ENCODE data around the gene MMP27. TPM values are rescaled to one million over a fixed set of nuclear protein-coding genes. Genes with fewer than 3 reads are reported as not detected.

Gene MMP27
- total RNA-seq, 1 experiment from 2014 or later, result not detected

- Mint-ChIP-seq H3K27me3 (ENCODE audit: low read depth) (peaks cover 4% of the 10 kb centered on the region), H3K36me3 (peaks cover 9% of the 10 kb centered on the region), H3K4me3 (no peak overlapping the region), H3K9me3 (peaks cover 4% of the 10 kb centered on the region; the same call in 1 of the 2 replicates), H3K27ac (no peak overlapping the region), H3K4me1 (peaks cover 23% of the 10 kb centered on the region)
- POLR2A ChIA-PET, result no interaction called here
- DNase-seq (ENCODE audit: low spot score), result no peak
- no peak for ATAC-seq
- no peak for TF ChIP-seq ZBTB21 (CRISPR knock-in tag; IDR thresholded peaks at IDR 0.05; ENCODE audit: borderline replicate concordance)
- TF ChIP-seq FOXJ3 (CRISPR knock-in tag; IDR thresholded peaks at IDR 0.05; ENCODE audit: borderline replicate concordance), result no peak
- no peak for TF ChIP-seq MXD4 (CRISPR knock-in tag; IDR thresholded peaks at IDR 0.05; ENCODE audit: borderline replicate concordance)
- TF ChIP-seq JAZF1 (CRISPR knock-in tag; IDR thresholded peaks at IDR 0.05), result no peak
- no peak for TF ChIP-seq CTCF (IDR thresholded peaks at IDR 0.05)
- TF ChIP-seq CDX4 (CRISPR knock-in tag; IDR thresholded peaks at IDR 0.05; ENCODE audit: borderline replicate concordance), result no peak
- no peak for TF ChIP-seq IRF1 (CRISPR knock-in tag; IDR thresholded peaks at IDR 0.05)
- TF ChIP-seq STAT6 (CRISPR knock-in tag; conservative IDR thresholded peaks at IDR 0.05; ENCODE audit: low read depth), result no peak
- CTCF ChIA-PET, result interaction anchor here (1.2 to 1.4 kb wide), 2 partner anchors 19 to 295 kb away, joined by 3 to 7 read pairs; no protein-coding TSS in a partner anchor
These were observed 20.2 kb downstream of the MMP27 start for GRCh38 chr11:102685338-102685737.

GRCh38 chr11:102683277-102683676, 22.3 kb downstream of the MMP27 start:
- peaks cover 4% of the 10 kb centered on the region for H3K27me3 Mint-ChIP-seq (ENCODE audit: low read depth)
- DNase-seq (ENCODE audit: low spot score), result no peak
- H3K4me1 Mint-ChIP-seq, result peaks cover 36% of the 10 kb centered on the region
- ATAC-seq, result peak; percentile 81
- H3K4me3 Mint-ChIP-seq, result no peak overlapping the region
- H3K9me3 Mint-ChIP-seq, result peaks cover 4% of the 10 kb centered on the region; the same call in 1 of the 2 replicates
- H3K27ac Mint-ChIP-seq, result no peak overlapping the region
- no peak for TF ChIP-seq CTCF (IDR thresholded peaks at IDR 0.05)
- TF ChIP-seq ZNF232 (CRISPR knock-in tag; IDR thresholded peaks at IDR 0.05), result no peak
- TF ChIP-seq RORB (CRISPR knock-in tag; IDR thresholded peaks at IDR 0.05), result no peak
- no peak for TF ChIP-seq NR1H2 (CRISPR knock-in tag; IDR thresholded peaks at IDR 0.05)
- POLR2A ChIA-PET, result interaction anchor here (0.6 kb wide), 1 partner anchor 16 kb away, joined by 3 read pairs; no protein-coding TSS in a partner anchor
- CTCF ChIA-PET, result no interaction called here
- peaks cover 9% of the 10 kb centered on the region for H3K36me3 Mint-ChIP-seq

GRCh38 chr11:102680945-102681344, 24.6 kb downstream of the MMP27 start:
- CTCF ChIA-PET, result no interaction called here
- Mint-ChIP-seq H3K36me3 (peaks cover 9% of the 10 kb centered on the region), H3K4me1 (peaks cover 44% of the 10 kb centered on the region), H3K27ac (no peak overlapping the region), H3K9me3 (peaks cover 4% of the 10 kb centered on the region; the same call in 1 of the 2 replicates), H3K27me3 (ENCODE audit: low read depth) (peaks cover 4% of the 10 kb centered on the region), H3K4me3 (no peak overlapping the region)
- POLR2A ChIA-PET, result no interaction called here
- DNase-seq (ENCODE audit: low spot score) (no peak), ATAC-seq (no peak)
- TF ChIP-seq OVOL2 (CRISPR knock-in tag; IDR thresholded peaks at IDR 0.05; ENCODE audit: borderline replicate concordance), result no peak
- TF ChIP-seq HMGA2 (CRISPR knock-in tag; IDR thresholded peaks at IDR 0.05), result no peak
- TF ChIP-seq JAZF1 (CRISPR knock-in tag; IDR thresholded peaks at IDR 0.05), result no peak
- TF ChIP-seq SMAD3 (CRISPR knock-in tag; IDR thresholded peaks at IDR 0.05; ENCODE audit: borderline replicate concordance), result no peak
- no peak for TF ChIP-seq CBFB (CRISPR knock-in tag; IDR thresholded peaks at IDR 0.05; ENCODE audit: low read depth)
- no peak for TF ChIP-seq CDX4 (CRISPR knock-in tag; IDR thresholded peaks at IDR 0.05; ENCODE audit: borderline replicate concordance)
- TF ChIP-seq PREB (CRISPR knock-in tag; IDR thresholded peaks at IDR 0.05; ENCODE audit: borderline replicate concordance), result no peak
- no peak for TF ChIP-seq GRHL2 (CRISPR knock-in tag; IDR thresholded peaks at IDR 0.05; ENCODE audit: insufficient replicate concordance, severe bottlenecking)
- no peak for TF ChIP-seq GTF2I (CRISPR knock-in tag; conservative IDR thresholded peaks at IDR 0.05)
